ENCODE measurements around the gene STXBP4.
A peak's percentile ranks its signal among the peaks of the same experiment; 100 is the strongest.

The STXBP4 gene

DNA sequence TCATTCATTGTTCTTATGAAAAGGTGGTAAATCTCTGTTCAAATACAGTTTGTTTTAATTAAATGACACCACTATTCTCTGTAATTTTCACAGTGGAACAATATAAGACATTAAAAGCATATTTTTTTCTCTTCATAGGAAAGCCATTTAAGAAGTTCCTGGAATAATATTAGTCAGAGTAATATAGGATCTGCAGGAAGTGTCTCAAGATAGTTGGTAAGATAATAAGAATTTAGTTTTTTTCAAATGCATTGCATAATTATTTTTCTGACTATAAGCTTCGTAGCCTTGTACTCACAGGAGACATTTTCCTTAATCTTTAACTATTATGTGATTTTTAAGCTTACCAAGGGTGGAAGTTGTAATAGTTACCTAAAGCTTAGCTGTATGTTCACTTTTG is 16.9 kb downstream of the STXBP4 start:
- TF ChIP-seq, protein P1, sequence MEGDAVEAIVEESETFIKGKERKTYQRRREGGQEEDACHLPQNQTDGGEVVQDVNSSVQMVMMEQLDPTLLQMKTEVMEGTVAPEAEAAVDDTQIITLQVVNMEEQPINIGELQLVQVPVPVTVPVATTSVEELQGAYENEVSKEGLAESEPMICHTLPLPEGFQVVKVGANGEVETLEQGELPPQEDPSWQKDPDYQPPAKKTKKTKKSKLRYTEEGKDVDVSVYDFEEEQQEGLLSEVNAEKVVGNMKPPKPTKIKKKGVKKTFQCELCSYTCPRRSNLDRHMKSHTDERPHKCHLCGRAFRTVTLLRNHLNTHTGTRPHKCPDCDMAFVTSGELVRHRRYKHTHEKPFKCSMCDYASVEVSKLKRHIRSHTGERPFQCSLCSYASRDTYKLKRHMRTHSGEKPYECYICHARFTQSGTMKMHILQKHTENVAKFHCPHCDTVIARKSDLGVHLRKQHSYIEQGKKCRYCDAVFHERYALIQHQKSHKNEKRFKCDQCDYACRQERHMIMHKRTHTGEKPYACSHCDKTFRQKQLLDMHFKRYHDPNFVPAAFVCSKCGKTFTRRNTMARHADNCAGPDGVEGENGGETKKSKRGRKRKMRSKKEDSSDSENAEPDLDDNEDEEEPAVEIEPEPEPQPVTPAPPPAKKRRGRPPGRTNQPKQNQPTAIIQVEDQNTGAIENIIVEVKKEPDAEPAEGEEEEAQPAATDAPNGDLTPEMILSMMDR (IDR thresholded peaks at IDR 0.05; ENCODE audit: low read depth, low read length), result no peak
- in situ Hi-C loops (cut with HindIII; ENCODE audit: low sequenced_read_pairs), result no loop called here

DNA sequence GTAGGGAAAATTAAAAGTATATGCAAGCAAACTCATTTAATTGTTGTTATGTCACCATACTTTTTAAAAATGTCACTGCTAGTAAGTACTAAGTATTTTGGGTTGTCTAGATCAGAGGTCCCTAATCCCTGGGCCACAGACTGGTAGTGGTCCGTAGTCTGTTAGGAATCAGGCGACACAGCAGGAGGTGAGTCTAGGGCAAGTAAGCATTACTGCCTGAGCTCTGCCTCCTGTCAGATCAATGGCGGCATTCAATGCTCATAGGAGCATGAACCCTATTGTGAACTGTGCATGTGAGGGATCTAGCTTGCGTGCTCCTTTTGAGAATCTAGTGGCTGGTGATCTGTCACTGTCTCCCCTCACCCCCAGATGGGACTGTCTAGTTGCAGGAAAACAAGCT is 21.6 kb downstream of the STXBP4 start:
- no peak for DNase-seq (ENCODE audit: low read depth, low spot score)
- TF ChIP-seq, protein P1 (IDR thresholded peaks at IDR 0.05; ENCODE audit: low read depth, low read length), result no peak
- in situ Hi-C loops (cut with HindIII; ENCODE audit: low sequenced_read_pairs), result no loop called here

More for the DNA sequence above, 16.9 kb downstream of the STXBP4 start:
- no peak for DNase-seq (ENCODE audit: low read depth, low spot score)
- no peak overlapping the region for H3K4me3 ChIP-seq (ENCODE audit: low read depth, low read length)

GRCh38 chr17:54991567-54991966 is 23.0 kb downstream of the STXBP4 start:
- in situ Hi-C loops (cut with HindIII; ENCODE audit: low sequenced_read_pairs), result no loop called here
- DNase-seq (ENCODE audit: low read depth, low spot score), result no peak
- H3K4me3 ChIP-seq (ENCODE audit: low read depth, low read length), result no peak overlapping the region
- TF ChIP-seq, protein P1 (IDR thresholded peaks at IDR 0.05; ENCODE audit: low read depth, low read length), result no peak

More for the DNA sequence above, 21.6 kb downstream of the STXBP4 start:
- no peak overlapping the region for H3K4me3 ChIP-seq (ENCODE audit: low read depth, low read length)

DNA sequence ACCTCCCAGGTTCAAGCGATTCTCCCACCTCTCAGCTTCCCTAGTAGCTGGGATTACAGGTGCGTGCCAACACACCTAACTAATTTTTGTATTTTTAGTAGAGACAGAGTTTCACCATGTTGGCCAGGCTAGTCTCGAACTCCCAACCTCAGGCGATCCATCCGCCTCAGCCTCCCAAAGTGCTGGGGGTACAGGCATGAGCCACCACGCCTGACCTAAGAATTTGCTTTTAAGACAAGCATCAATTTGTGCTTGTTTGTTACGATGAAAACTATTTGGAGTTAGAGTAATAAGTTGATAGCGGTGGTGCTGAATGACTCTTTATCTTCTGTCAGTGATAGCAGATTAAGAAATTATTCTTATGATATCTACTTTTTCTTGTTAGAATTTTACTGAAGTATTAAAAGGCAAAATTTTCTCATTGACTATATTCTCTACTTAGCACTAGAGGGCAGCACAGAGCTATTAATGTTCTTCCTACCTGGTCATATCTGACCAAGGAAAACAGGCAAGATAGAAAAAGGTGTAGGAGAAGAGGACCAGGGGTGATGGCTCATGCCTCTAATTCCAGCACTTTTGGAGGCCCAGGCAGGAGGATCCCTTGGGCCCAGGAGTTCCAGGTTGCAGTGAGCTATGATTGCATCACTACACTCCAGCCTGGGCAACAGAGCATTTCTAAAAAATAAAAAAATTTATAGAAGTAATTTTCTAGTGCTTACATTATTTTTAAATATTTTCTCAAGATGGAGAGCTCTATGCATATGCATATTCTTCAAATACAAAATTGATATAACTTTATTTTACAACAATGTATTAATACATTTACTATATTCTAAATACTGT is 24.5 kb downstream of the STXBP4 start:
- no peak overlapping the region for H3K4me3 ChIP-seq (ENCODE audit: low read depth, low read length)
- peak; percentile 58 for DNase-seq (ENCODE audit: low read depth, low spot score)
- TF ChIP-seq, protein P1 (IDR thresholded peaks at IDR 0.05; ENCODE audit: low read depth, low read length), result peak; percentile 54
- in situ Hi-C loops (cut with HindIII; ENCODE audit: low sequenced_read_pairs), result no loop called here

- TF ChIP-seq, protein P1 (IDR thresholded peaks at IDR 0.05; ENCODE audit: low read depth, low read length), result no peak
- no peak for DNase-seq (ENCODE audit: low read depth, low spot score)
These were observed 27.9 kb downstream of the STXBP4 start for GRCh38 chr17:54996441-54996840.

DNA sequence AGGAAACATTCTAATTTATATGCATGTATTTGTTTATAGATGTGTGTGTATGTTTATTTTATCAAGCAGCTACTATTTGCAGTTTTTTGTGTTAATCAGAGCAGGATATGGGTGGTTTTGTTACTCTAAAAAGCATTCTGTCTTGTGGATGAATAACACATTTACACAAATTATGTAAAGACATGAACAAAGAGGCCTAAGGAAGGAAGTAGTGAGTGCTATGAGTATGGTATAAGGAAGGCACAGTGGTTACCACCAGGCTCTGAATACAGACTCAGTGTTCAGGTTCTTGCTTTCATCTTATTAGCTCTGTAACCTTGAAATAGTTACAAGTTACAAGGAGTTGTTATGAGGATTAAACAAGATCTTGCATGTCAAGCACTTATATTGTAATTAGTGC is 33.9 kb downstream of the STXBP4 start:
- no peak for DNase-seq (ENCODE audit: low read depth, low spot score)
- TF ChIP-seq, protein P1 (IDR thresholded peaks at IDR 0.05; ENCODE audit: low read depth, low read length), result no peak
- in situ Hi-C loops (cut with HindIII; ENCODE audit: low sequenced_read_pairs), result no loop called here
- H3K4me3 ChIP-seq (ENCODE audit: low read depth, low read length), result no peak overlapping the region

More at GRCh38 chr17:54996441-54996840, 27.9 kb downstream of the STXBP4 start:
- H3K4me3 ChIP-seq (ENCODE audit: low read depth, low read length), result no peak overlapping the region
- in situ Hi-C loops (cut with HindIII; ENCODE audit: low sequenced_read_pairs), result no loop called here

Measured in astrocyte of the spinal cord (primary cell).